ENCODE data around the gene LARGE2.

GRCh38 chr11:45907911-45908370 lies 14.5 kb upstream of the LARGE2 start:
- TF ChIP-seq POLR2A (IDR thresholded peaks at IDR 0.05) (no peak), POLR2AphosphoS5 (IDR thresholded peaks at IDR 0.05) (no peak)
- TF ChIP-seq, protein P1, sequence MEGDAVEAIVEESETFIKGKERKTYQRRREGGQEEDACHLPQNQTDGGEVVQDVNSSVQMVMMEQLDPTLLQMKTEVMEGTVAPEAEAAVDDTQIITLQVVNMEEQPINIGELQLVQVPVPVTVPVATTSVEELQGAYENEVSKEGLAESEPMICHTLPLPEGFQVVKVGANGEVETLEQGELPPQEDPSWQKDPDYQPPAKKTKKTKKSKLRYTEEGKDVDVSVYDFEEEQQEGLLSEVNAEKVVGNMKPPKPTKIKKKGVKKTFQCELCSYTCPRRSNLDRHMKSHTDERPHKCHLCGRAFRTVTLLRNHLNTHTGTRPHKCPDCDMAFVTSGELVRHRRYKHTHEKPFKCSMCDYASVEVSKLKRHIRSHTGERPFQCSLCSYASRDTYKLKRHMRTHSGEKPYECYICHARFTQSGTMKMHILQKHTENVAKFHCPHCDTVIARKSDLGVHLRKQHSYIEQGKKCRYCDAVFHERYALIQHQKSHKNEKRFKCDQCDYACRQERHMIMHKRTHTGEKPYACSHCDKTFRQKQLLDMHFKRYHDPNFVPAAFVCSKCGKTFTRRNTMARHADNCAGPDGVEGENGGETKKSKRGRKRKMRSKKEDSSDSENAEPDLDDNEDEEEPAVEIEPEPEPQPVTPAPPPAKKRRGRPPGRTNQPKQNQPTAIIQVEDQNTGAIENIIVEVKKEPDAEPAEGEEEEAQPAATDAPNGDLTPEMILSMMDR (IDR thresholded peaks at IDR 0.05): no peak
